IPS-11a (cell line): Measurements from ENCODE around the gene WASF2.
"Not testable (repeated sequence)": the region's sequence is repeated elsewhere in the genome, so short reads cannot be mapped to it uniquely, and the experiment has no call there.

Experiments
- H3K4me3 ChIP-seq: one replicate; pipeline ENCODE4 v1.5.1; 2013; ENCODE audit warnings: low read depth, low read length, control low read depth

WASF2 gene

GRCh38 chr1:27496604-27497155, 6.7 kb upstream of the WASF2 start:
- peak overlapping the region; percentile 13 for H3K4me3 ChIP-seq

- no peak overlapping the region for H3K4me3 ChIP-seq
Measured at GRCh38 chr1:27492796-27493195, 2.8 kb upstream of the WASF2 start.

- no peak overlapping the region for H3K4me3 ChIP-seq
Measured at GRCh38 chr1:27491748-27492700, 2.1 kb upstream of the WASF2 start.

- peak overlapping the region; percentile 92 for H3K4me3 ChIP-seq
Measured at GRCh38 chr1:27489501-27489972, 430 bp downstream of the WASF2 start.

- H3K4me3 ChIP-seq: no peak overlapping the region
Measured at GRCh38 chr1:27487966-27488884, 1.7 kb downstream of the WASF2 start.

GRCh38 chr1:27485363-27485762, 4.6 kb downstream of the WASF2 start:
- H3K4me3 ChIP-seq: no peak overlapping the region

- no peak overlapping the region for H3K4me3 ChIP-seq
Measured at GRCh38 chr1:27483659-27484058, 6.3 kb downstream of the WASF2 start.

- H3K4me3 ChIP-seq: no peak overlapping the region
Measured at GRCh38 chr1:27481994-27482620, 7.9 kb downstream of the WASF2 start.

- no peak overlapping the region for H3K4me3 ChIP-seq
Measured at GRCh38 chr1:27478098-27478497, 11.9 kb downstream of the WASF2 start.

- H3K4me3 ChIP-seq: no peak overlapping the region
Measured at GRCh38 chr1:27476237-27476636, 13.7 kb downstream of the WASF2 start.

- no peak overlapping the region for H3K4me3 ChIP-seq
Measured at GRCh38 chr1:27475720-27476119, 14.2 kb downstream of the WASF2 start.

- H3K4me3 ChIP-seq: no peak overlapping the region
Measured at GRCh38 chr1:27473755-27474154, 16.2 kb downstream of the WASF2 start.

GRCh38 chr1:27472098-27472497, 17.9 kb downstream of the WASF2 start:
- H3K4me3 ChIP-seq: not testable (repeated sequence)

- H3K4me3 ChIP-seq: no peak overlapping the region
Measured at GRCh38 chr1:27471477-27471876, 18.5 kb downstream of the WASF2 start.

- no peak overlapping the region for H3K4me3 ChIP-seq
Measured at GRCh38 chr1:27469334-27469733, 20.6 kb downstream of the WASF2 start.

GRCh38 chr1:27468378-27468777, 21.6 kb downstream of the WASF2 start:
- not testable (repeated sequence) for H3K4me3 ChIP-seq

- no peak overlapping the region for H3K4me3 ChIP-seq
Measured at GRCh38 chr1:27464926-27465647, 24.9 kb downstream of the WASF2 start.

GRCh38 chr1:27463916-27464315, 26.1 kb downstream of the WASF2 start:
- H3K4me3 ChIP-seq: not testable (repeated sequence)

GRCh38 chr1:27458521-27458920, 31.4 kb downstream of the WASF2 start:
- H3K4me3 ChIP-seq: not testable (repeated sequence)
